Mesendoderm (in vitro differentiated cells): ENCODE data around the gene MAN1B1.
"Not testable (repeated sequence)": the region's sequence is repeated elsewhere in the genome, so short reads cannot be mapped to it uniquely, and the experiment has no call there.

ENCODE experiments used
- DNase-seq: peaks from one replicate; pipeline ENCODE4 v3.0.0; 2013
- H2AK5ac ChIP-seq: 2 replicates; pipeline ENCODE4 v1.6.1; 2013; ENCODE audit warnings: low read length, inconsistent platforms
- H2BK120ac ChIP-seq: 2 replicates; pipeline ENCODE4 v1.6.1; 2013; ENCODE audit warnings: low read depth, mild to moderate bottlenecking, low read length, moderate library complexity, mixed read lengths
- H2BK15ac ChIP-seq: replicated peaks from 2 replicates; pipeline ENCODE4 v1.6.1; 2013; ENCODE audit warnings: low read depth, mild to moderate bottlenecking, moderate library complexity
- H2BK5ac ChIP-seq: 2 replicates; pipeline ENCODE4 v1.6.1; 2013; ENCODE audit warnings: low read length, inconsistent platforms
- H3K18ac ChIP-seq: 2 replicates; pipeline ENCODE4 v1.6.1; 2013; ENCODE audit warnings: mild to moderate bottlenecking, low read length, mixed read lengths
- H3K23ac ChIP-seq: one replicate; pipeline ENCODE4 v1.6.1; 2013; ENCODE audit warnings: low read length
- H3K27ac ChIP-seq: 2 replicates; pipeline ENCODE4 v1.5.1; 2013; ENCODE audit warnings: low read depth, mild to moderate bottlenecking, inconsistent platforms, low read length, moderate library complexity
- H3K27me3 ChIP-seq: 2 replicates; pipeline ENCODE4 v1.6.1; 2013; ENCODE audit warnings: low read length, control low read depth, mild to moderate bottlenecking, inconsistent platforms; ENCODE audit not compliant: insufficient read depth, poor library complexity
- H3K36me3 ChIP-seq: 2 replicates; pipeline ENCODE4 v1.6.1; 2013; ENCODE audit warnings: low read length, inconsistent platforms; ENCODE audit not compliant: control insufficient read depth, insufficient read depth
- H3K4ac ChIP-seq: one replicate; pipeline ENCODE4 v1.6.1; 2013; ENCODE audit warnings: low read depth, mild to moderate bottlenecking, low read length, moderate library complexity
- H3K4me1 ChIP-seq: 2 replicates; pipeline ENCODE4 v1.6.1; 2013; ENCODE audit warnings: low read depth, low read length, inconsistent platforms; ENCODE audit not compliant: control insufficient read depth
- H3K4me2 ChIP-seq: 2 replicates; pipeline ENCODE4 v1.6.1; 2013; ENCODE audit warnings: low read length
- H3K4me3 ChIP-seq: 2 replicates; pipeline ENCODE4 v1.5.1; 2013; ENCODE audit warnings: mild to moderate bottlenecking, low read length
- H3K56ac ChIP-seq: one replicate; pipeline ENCODE4 v1.6.1; 2013; ENCODE audit warnings: low read length
- H3K79me1 ChIP-seq: 2 replicates; pipeline ENCODE4 v1.6.1; 2013; ENCODE audit warnings: low read length, inconsistent platforms
- H3K79me2 ChIP-seq: 2 replicates; pipeline ENCODE4 v1.6.1; 2013; ENCODE audit warnings: mild to moderate bottlenecking, low read length; ENCODE audit not compliant: control insufficient read depth, insufficient read depth
- H3K9ac ChIP-seq: 2 replicates; pipeline ENCODE4 v1.6.1; 2013; ENCODE audit warnings: low read length, inconsistent platforms
- H4K5ac ChIP-seq: one replicate; pipeline ENCODE4 v1.6.1; 2013; ENCODE audit warnings: low read length
- H4K8ac ChIP-seq: one replicate; pipeline ENCODE4 v1.6.1; 2013; ENCODE audit warnings: low read depth, mild to moderate bottlenecking, control low read depth, low read length, moderate library complexity
- WGBS: extraction: QIAGEN DNeasy Blood & Tissue Kit; methylation state at CpG from one replicate; pipeline ENCODE4 v1.1.7; 2013; ENCODE audit warnings: low lambda C conversion rate, missing lambda C conversion rate; ENCODE audit not compliant: insufficient coverage; ENCODE audit errors: extremely low coverage; 5-methylcytosine and 5-hydroxymethylcytosine counted together

MAN1B1 gene

GRCh38 chr9:137118092-137118603 lies 31.4 kb downstream of the MAN1B1 start:
- not testable (repeated sequence) for H2BK15ac ChIP-seq, H3K79me1 ChIP-seq, H3K4me1 ChIP-seq, H3K23ac ChIP-seq, H3K56ac ChIP-seq, H3K4ac ChIP-seq, H2BK5ac ChIP-seq, H3K36me3 ChIP-seq, H3K79me2 ChIP-seq, H3K27ac ChIP-seq, DNase-seq, H3K4me3 ChIP-seq, H3K18ac ChIP-seq, H2AK5ac ChIP-seq, H3K9ac ChIP-seq, H3K4me2 ChIP-seq, H4K5ac ChIP-seq, H2BK120ac ChIP-seq, H4K8ac ChIP-seq
- H3K27me3 ChIP-seq = peaks cover 15% of the 10 kb centered on the region
- no CpG with 5 or more reads among the region's 12 CpGs for WGBS

- H3K27ac ChIP-seq, H4K5ac ChIP-seq, H2BK5ac ChIP-seq, H3K79me1 ChIP-seq, H3K4me3 ChIP-seq, H3K18ac ChIP-seq, H3K36me3 ChIP-seq, H2BK15ac ChIP-seq, H3K4me2 ChIP-seq, H3K4ac ChIP-seq, H2BK120ac ChIP-seq, H3K56ac ChIP-seq, H3K9ac ChIP-seq, H3K23ac ChIP-seq, H3K79me2 ChIP-seq, H4K8ac ChIP-seq, H3K27me3 ChIP-seq, DNase-seq, H2AK5ac ChIP-seq, H3K4me1 ChIP-seq: not testable (repeated sequence)
- no CpG with 5 or more reads among the region's 25 CpGs for WGBS
These were observed 35.4 kb downstream of the MAN1B1 start for GRCh38 chr9:137121927-137122795.

- not testable (repeated sequence) for H3K4ac ChIP-seq, H4K5ac ChIP-seq, H3K18ac ChIP-seq, H3K56ac ChIP-seq, H3K36me3 ChIP-seq, H4K8ac ChIP-seq, H3K79me1 ChIP-seq, H2BK120ac ChIP-seq, H3K4me1 ChIP-seq, H3K4me2 ChIP-seq, H3K9ac ChIP-seq, H2AK5ac ChIP-seq, H3K4me3 ChIP-seq, DNase-seq, H3K23ac ChIP-seq, H3K27me3 ChIP-seq, H2BK15ac ChIP-seq, H3K27ac ChIP-seq, H2BK5ac ChIP-seq, H3K79me2 ChIP-seq
- no CpG with 5 or more reads among the region's 16 CpGs for WGBS
These were observed 36.1 kb downstream of the MAN1B1 start for GRCh38 chr9:137122796-137123467.

- Histone ChIP-seq H3K4ac (no peak overlapping the region), H3K4me3 (no peak overlapping the region), H2BK15ac (no peak overlapping the region), H3K23ac (no peak overlapping the region), H3K36me3 (no peaks in the 10 kb centered on the region), H2BK5ac (no peak overlapping the region), H3K27me3 (no peaks in the 10 kb centered on the region), H3K56ac (no peak overlapping the region), H3K27ac (no peak overlapping the region), H3K79me1 (peaks cover under 1% of the 10 kb centered on the region), H3K79me2 (no peaks in the 10 kb centered on the region), H3K9ac (no peak overlapping the region), H2AK5ac (no peak overlapping the region), H2BK120ac (no peak overlapping the region), H3K18ac (no peak overlapping the region), H4K8ac (no peak overlapping the region), H3K4me2 (no peak overlapping the region), H4K5ac (no peak overlapping the region), H3K4me1 (no peaks in the 10 kb centered on the region)
- no CpG with 5 or more reads among the region's 5 CpGs for WGBS
- no peak for DNase-seq
These were observed 36.7 kb downstream of the MAN1B1 start for GRCh38 chr9:137123468-137123837.

GRCh38 chr9:137123952-137124462 lies 37.2 kb downstream of the MAN1B1 start:
- H3K4ac ChIP-seq, H2BK15ac ChIP-seq, H3K79me2 ChIP-seq, H3K4me3 ChIP-seq, H3K18ac ChIP-seq, H3K27me3 ChIP-seq, H3K23ac ChIP-seq, H2BK5ac ChIP-seq, H3K9ac ChIP-seq, H4K5ac ChIP-seq, DNase-seq, H3K79me1 ChIP-seq, H2AK5ac ChIP-seq, H3K36me3 ChIP-seq, H3K27ac ChIP-seq, H4K8ac ChIP-seq, H3K4me1 ChIP-seq, H2BK120ac ChIP-seq, H3K56ac ChIP-seq, H3K4me2 ChIP-seq: not testable (repeated sequence)
- WGBS = no CpG with 5 or more reads among the region's 5 CpGs
